ENCODE measurements around the gene DNAJB11. TPM values are rescaled to one million over a fixed set of nuclear protein-coding genes. Genes with fewer than 3 reads are reported as not detected.

Gene DNAJB11
- total RNA-seq, 1 experiment from 2014 or later: 103 TPM

GRCh38 chr3:186599785-186600166 lies 29.3 kb downstream of the DNAJB11 start:
- ChIA-PET CTCF (no interaction called here), POLR2A (ENCODE audit: low non-redundant PET) (no interaction called here)
- H3K9me3 ChIP-seq (ENCODE audit: low read depth, low read length, poor library complexity, severe bottlenecking): no peaks in the 10 kb centered on the region
- intact Hi-C loops (cut with micrococcal nuclease; ENCODE audit: unreplicated experiment): no loop called here
- H3K4me1 ChIP-seq (ENCODE audit: insufficient read depth, low read length, poor library complexity, severe bottlenecking): no peaks in the 10 kb centered on the region
- H3K4me3 ChIP-seq (ENCODE audit: low read depth, low read length, poor library complexity, severe bottlenecking): no peak overlapping the region
- TF ChIP-seq CTCF (conservative IDR thresholded peaks at IDR 0.05; ENCODE audit: low read depth, low read length): no peak
- no peak for TF ChIP-seq EZH2 (IDR thresholded peaks at IDR 0.05; ENCODE audit: borderline replicate concordance, low read depth, low read length, poor library complexity, severe bottlenecking)
- H3K27me3 ChIP-seq (replicated peaks; ENCODE audit: insufficient read depth, low read depth, low read length, poor library complexity): no peaks in the 10 kb centered on the region
- DNase-seq (ENCODE audit: low spot score): no peak
- no peak overlapping the region for H3K27ac ChIP-seq (ENCODE audit: low read depth, low read length, poor library complexity, severe bottlenecking)
- H3K36me3 ChIP-seq (ENCODE audit: insufficient read depth, low read length, poor library complexity, severe bottlenecking): no peaks in the 10 kb centered on the region
- no TSS peak for BruUV-seq (replicated peaks)

- no peaks in the 10 kb centered on the region for H3K36me3 ChIP-seq (ENCODE audit: insufficient read depth, low read length, poor library complexity, severe bottlenecking)
- peak overlapping the region; percentile 24 for H3K27ac ChIP-seq (ENCODE audit: low read depth, low read length, poor library complexity, severe bottlenecking)
- TF ChIP-seq CTCF (conservative IDR thresholded peaks at IDR 0.05; ENCODE audit: low read depth, low read length) (no peak), EZH2 (IDR thresholded peaks at IDR 0.05; ENCODE audit: borderline replicate concordance, low read depth, low read length, poor library complexity, severe bottlenecking) (no peak)
- no peak overlapping the region for H3K4me3 ChIP-seq (ENCODE audit: low read depth, low read length, poor library complexity, severe bottlenecking)
- H3K4me1 ChIP-seq (ENCODE audit: insufficient read depth, low read length, poor library complexity, severe bottlenecking): no peaks in the 10 kb centered on the region
- peak; percentile 29 for DNase-seq (ENCODE audit: low spot score)
- ChIA-PET CTCF (no interaction called here), POLR2A (ENCODE audit: low non-redundant PET) (no interaction called here)
- no TSS peak for BruUV-seq (replicated peaks)
- H3K9me3 ChIP-seq (ENCODE audit: low read depth, low read length, poor library complexity, severe bottlenecking): no peaks in the 10 kb centered on the region
- no peaks in the 10 kb centered on the region for H3K27me3 ChIP-seq (replicated peaks; ENCODE audit: insufficient read depth, low read depth, low read length, poor library complexity)
- intact Hi-C loops (cut with micrococcal nuclease; ENCODE audit: unreplicated experiment): no loop called here
Observed at GRCh38 chr3:186600896-186601295, 30.4 kb downstream of the DNAJB11 start.

GRCh38 chr3:186603159-186603558 lies 32.6 kb downstream of the DNAJB11 start:
- intact Hi-C loops (cut with micrococcal nuclease; ENCODE audit: unreplicated experiment): no loop called here
- TF ChIP-seq CTCF (conservative IDR thresholded peaks at IDR 0.05; ENCODE audit: low read depth, low read length) (no peak), EZH2 (IDR thresholded peaks at IDR 0.05; ENCODE audit: borderline replicate concordance, low read depth, low read length, poor library complexity, severe bottlenecking) (no peak)
- H3K36me3 ChIP-seq (ENCODE audit: insufficient read depth, low read length, poor library complexity, severe bottlenecking): no peaks in the 10 kb centered on the region
- POLR2A ChIA-PET (ENCODE audit: low non-redundant PET): no interaction called here
- no peak overlapping the region for H3K4me3 ChIP-seq (ENCODE audit: low read depth, low read length, poor library complexity, severe bottlenecking)
- CTCF ChIA-PET: no interaction called here
- H3K9me3 ChIP-seq (ENCODE audit: low read depth, low read length, poor library complexity, severe bottlenecking): no peaks in the 10 kb centered on the region
- BruUV-seq (replicated peaks): no TSS peak
- no peak overlapping the region for H3K27ac ChIP-seq (ENCODE audit: low read depth, low read length, poor library complexity, severe bottlenecking)
- no peaks in the 10 kb centered on the region for H3K4me1 ChIP-seq (ENCODE audit: insufficient read depth, low read length, poor library complexity, severe bottlenecking)
- no peak for DNase-seq (ENCODE audit: low spot score)
- no peaks in the 10 kb centered on the region for H3K27me3 ChIP-seq (replicated peaks; ENCODE audit: insufficient read depth, low read depth, low read length, poor library complexity)
